ENCODE data around the gene KRTAP5-4. TPM values are rescaled to one million over a fixed set of nuclear protein-coding genes. Genes with fewer than 3 reads are reported as not detected.

KRTAP5-4 gene
- total and polyA plus RNA-seq, 2 donors (not counting 3 experiments of a cell fraction or from before 2014, with no cell fraction given) = not detected

GRCh38 chr11:1623716-1624115 lies 1.8 kb upstream of the KRTAP5-4 start:
- Histone ChIP-seq H3K4me1 (ENCODE audit: control insufficient read depth, extremely low read depth, insufficient read depth, low read length) (no peaks in the 10 kb centered on the region), H4K20me1 (replicated peaks; ENCODE audit: control insufficient read depth, extremely low read depth, insufficient read depth, low read length) (no peaks in the 10 kb centered on the region), H3K27me3 (ENCODE audit: control insufficient read depth in 2 of 2, insufficient read depth in 2 of 2, low read length in 2 of 2) (peaks cover 0 to 3% of the 10 kb centered on the region in 2 experiments), H3K27ac (ENCODE audit: insufficient read depth, low read depth, low read length) (no peak overlapping the region), H3K4me3 (replicated peaks in 1 of 3; ENCODE audit: insufficient read depth in 1 of 3, low read depth in 1 of 3, low read length in 3 of 3) (no peak overlapping the region), H3K9me1 (replicated peaks; ENCODE audit: control insufficient read depth, extremely low read depth, insufficient read depth, low read length) (no peaks in the 10 kb centered on the region), H2AFZ (ENCODE audit: low read depth, low read length) (no peak overlapping the region), H3K36me3 (ENCODE audit: control insufficient read depth in 2 of 2, extremely low read depth in 1 of 2, insufficient read depth in 2 of 2, low read length in 2 of 2) (no peaks in the 10 kb centered on the region), H3K79me2 (ENCODE audit: control insufficient read depth, insufficient read depth, low read length) (no peaks in the 10 kb centered on the region), H3K9me3 (replicated peaks; ENCODE audit: control insufficient read depth, insufficient read depth, low read length) (no peaks in the 10 kb centered on the region), H3K9ac (replicated peaks; ENCODE audit: extremely low read depth, insufficient read depth, low read length) (no peak overlapping the region), H3K4me2 (ENCODE audit: insufficient read depth, low read length) (no peak overlapping the region)
- TF ChIP-seq GATA2 (IDR thresholded peaks at IDR 0.05; ENCODE audit: insufficient read depth, insufficient read length, low read depth, low read length) (no peak), MYC (IDR thresholded peaks at IDR 0.05; ENCODE audit: low read depth, low read length) (no peak), FOS (IDR thresholded peaks at IDR 0.05; ENCODE audit: borderline replicate concordance, insufficient read depth, low read length) (no peak), CTCF (IDR thresholded peaks at IDR 0.05; ENCODE audit: extremely low read depth in 1 of 2, insufficient read depth in 1 of 2, low read depth in 1 of 2, low read length in 2 of 2) (no peak), JUN (IDR thresholded peaks at IDR 0.05; ENCODE audit: borderline replicate concordance, insufficient read depth, insufficient read length, low read depth) (no peak), POLR2AphosphoS5 (IDR thresholded peaks at IDR 0.05; ENCODE audit: insufficient read depth, low read depth, low read length) (no peak), POLR2A (IDR thresholded peaks at IDR 0.05; ENCODE audit: low read depth, low read length) (no peak), EZH2 (IDR thresholded peaks at IDR 0.05; ENCODE audit: borderline replicate concordance, low read depth, low read length, severe bottlenecking) (no peak), MAX (IDR thresholded peaks at IDR 0.05; ENCODE audit: insufficient read depth, insufficient read length) (no peak)
- intact Hi-C loops (cut with micrococcal nuclease) = no loop called here
- FAIRE-seq (no peak), DNase-seq (ENCODE audit: low read depth, low spot score) (no peak)
- ChIA-PET CTCF (interaction anchor here (1.5 to 1.6 kb wide), 2 partner anchors 29 to 77 kb away, joined by 4 to 5 read pairs; no protein-coding TSS in a partner anchor), POLR2A (no interaction called here)
- dilution Hi-C loops (cut with MboI; ENCODE audit: extremely low pct_ligation_motif_present, low sequenced_read_pairs) = no loop called here
- BruUV-seq (replicated peaks) = no TSS peak

All from endothelial cell of umbilical vein (primary cell).